OCI-LY3 (cell line): Measurements from ENCODE around the gene MYCN.
"Not testable (repeated sequence)": the region's sequence is repeated elsewhere in the genome, so short reads cannot be mapped to it uniquely, and the experiment has no call there.

Experiments used
- H2AFZ ChIP-seq: fragments of 200-600, 300-600 bp; shearing (Covaris generic); 2 replicates; pipeline ENCODE4 v1.6.0; 2014; ENCODE audit warnings: antibody characterized with exemption, low read depth, low read length
- H3K27ac ChIP-seq: fragments of 200-600, 300-600 bp; sonication (generic); 2 replicates; pipeline ENCODE4 v1.5.1; 2014; ENCODE audit warnings: mild to moderate bottlenecking, low read length, moderate library complexity, mixed read lengths
- H3K27me3 ChIP-seq: fragments of 200-600, 300-600 bp; sonication (generic); 2 replicates; pipeline ENCODE4 v1.6.1; 2014; ENCODE audit warnings: low read depth, low read length, mixed read lengths
- H3K36me3 ChIP-seq: fragments of 200-600, 300-600 bp; sonication (generic); replicated peaks from 2 replicates; pipeline ENCODE3; 2014; ENCODE audit warnings: low read depth, low read length, mixed read lengths
- H3K4me1 ChIP-seq: fragments of 300-600, 200-600 bp; sonication (generic); 2 replicates; pipeline ENCODE4 v1.6.1; 2014; ENCODE audit warnings: low read length, mixed read lengths
- H3K4me2 ChIP-seq: fragments of 200-600, 300-600 bp; sonication (generic); 2 replicates; pipeline ENCODE4 v1.6.1; 2014; ENCODE audit warnings: low read length, mixed read lengths
- H3K4me3 ChIP-seq: fragments of 300-600, 200-600 bp; sonication (generic); 2 replicates; pipeline ENCODE4 v1.5.1; 2014; ENCODE audit warnings: antibody characterized with exemption, mild to moderate bottlenecking, low read length, moderate library complexity
- H3K79me2 ChIP-seq: fragments of 300-600, 200-600 bp; shearing (Covaris generic); 2 replicates; pipeline ENCODE4 v1.6.1; 2014; ENCODE audit warnings: mild to moderate bottlenecking, low read length, mixed read lengths
- H3K9ac ChIP-seq: fragments of 300-600, 200-600 bp; shearing (Covaris generic); 2 replicates; pipeline ENCODE4 v1.6.0; 2014; ENCODE audit warnings: mild to moderate bottlenecking, low read length, moderate library complexity
- H3K9me3 ChIP-seq: fragments of 200-600, 300-600 bp; shearing (Covaris generic); 2 replicates; pipeline ENCODE4 v1.6.1; 2014; ENCODE audit warnings: low read length, mixed read lengths; ENCODE audit not compliant: insufficient read depth
- H4K20me1 ChIP-seq: fragments of 200-600, 300-600 bp; sonication (generic); 2 replicates; pipeline ENCODE4 v1.6.1; 2016; ENCODE audit warnings: low read length, mixed read lengths; ENCODE audit not compliant: insufficient read depth
- EZH2phosphoT487 ChIP-seq: fragments of 200-600 bp; shearing (Covaris generic); IDR thresholded peaks from 2 replicates; pipeline ENCODE4 v1.6.1; 2018; ENCODE audit warnings: antibody characterized with exemption, mixed run types, low read depth
- TF ChIP-seq, protein P1 (sequence below): fragments of 200-600, 300-600 bp; sonication (generic); IDR thresholded peaks from 2 replicates; pipeline ENCODE4 v1.5.1; 2014; ENCODE audit warnings: antibody characterized with exemption, low read length, low read depth

The MYCN gene

DNA sequence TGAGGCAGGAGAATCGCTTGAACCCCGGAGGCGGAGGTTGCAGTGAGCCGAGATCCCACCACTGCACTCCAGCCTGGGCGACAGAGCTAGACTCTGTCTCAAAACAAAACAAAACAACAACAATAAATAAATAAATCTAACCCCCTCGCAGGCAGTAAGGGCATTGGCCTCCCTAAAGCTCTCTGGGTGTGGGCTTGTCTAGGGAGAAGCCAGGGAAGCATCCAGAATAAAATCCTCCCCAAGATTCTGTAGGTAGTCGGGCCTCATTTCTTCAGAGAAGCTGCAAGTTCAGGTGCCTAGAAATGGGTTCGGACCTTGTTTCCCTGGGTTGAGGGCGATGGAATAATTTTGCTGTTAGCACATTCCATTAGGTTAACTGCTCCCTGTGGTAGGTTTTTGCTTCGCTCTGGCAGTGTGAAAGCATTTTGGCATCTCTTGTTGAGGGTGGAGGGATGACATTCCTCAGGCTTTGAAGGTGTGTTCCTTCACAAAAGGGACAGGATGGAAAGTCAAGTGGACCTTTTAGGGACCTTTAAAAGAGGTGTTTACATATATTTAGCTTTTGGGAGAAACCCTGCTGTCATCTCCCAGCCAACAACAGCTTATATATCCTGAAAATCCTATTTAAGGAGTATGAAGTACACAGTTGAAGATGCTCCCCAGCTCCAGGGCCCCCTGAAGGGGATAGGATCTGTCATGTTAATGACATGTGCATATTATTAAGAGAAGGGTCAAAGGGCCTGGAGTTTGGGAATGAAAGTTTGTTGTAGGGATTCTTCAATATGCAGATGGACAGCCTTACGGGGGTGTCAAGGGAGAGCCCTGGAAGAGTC is 17.7 kb downstream of the MYCN start:
- Histone ChIP-seq H2AFZ (no peak overlapping the region), H3K4me3 (no peak overlapping the region), H3K36me3 (no peaks in the 10 kb centered on the region), H3K27me3 (peaks cover 12% of the 10 kb centered on the region; the same call in 1 of the 2 replicates), H4K20me1 (no peaks in the 10 kb centered on the region), H3K4me1 (no peaks in the 10 kb centered on the region), H3K27ac (no peak overlapping the region), H3K9ac (no peak overlapping the region), H3K4me2 (no peak overlapping the region), H3K79me2 (no peaks in the 10 kb centered on the region), H3K9me3 (no peaks in the 10 kb centered on the region)
- TF ChIP-seq, protein P1, sequence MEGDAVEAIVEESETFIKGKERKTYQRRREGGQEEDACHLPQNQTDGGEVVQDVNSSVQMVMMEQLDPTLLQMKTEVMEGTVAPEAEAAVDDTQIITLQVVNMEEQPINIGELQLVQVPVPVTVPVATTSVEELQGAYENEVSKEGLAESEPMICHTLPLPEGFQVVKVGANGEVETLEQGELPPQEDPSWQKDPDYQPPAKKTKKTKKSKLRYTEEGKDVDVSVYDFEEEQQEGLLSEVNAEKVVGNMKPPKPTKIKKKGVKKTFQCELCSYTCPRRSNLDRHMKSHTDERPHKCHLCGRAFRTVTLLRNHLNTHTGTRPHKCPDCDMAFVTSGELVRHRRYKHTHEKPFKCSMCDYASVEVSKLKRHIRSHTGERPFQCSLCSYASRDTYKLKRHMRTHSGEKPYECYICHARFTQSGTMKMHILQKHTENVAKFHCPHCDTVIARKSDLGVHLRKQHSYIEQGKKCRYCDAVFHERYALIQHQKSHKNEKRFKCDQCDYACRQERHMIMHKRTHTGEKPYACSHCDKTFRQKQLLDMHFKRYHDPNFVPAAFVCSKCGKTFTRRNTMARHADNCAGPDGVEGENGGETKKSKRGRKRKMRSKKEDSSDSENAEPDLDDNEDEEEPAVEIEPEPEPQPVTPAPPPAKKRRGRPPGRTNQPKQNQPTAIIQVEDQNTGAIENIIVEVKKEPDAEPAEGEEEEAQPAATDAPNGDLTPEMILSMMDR: no peak
- TF ChIP-seq EZH2phosphoT487: no peak

DNA sequence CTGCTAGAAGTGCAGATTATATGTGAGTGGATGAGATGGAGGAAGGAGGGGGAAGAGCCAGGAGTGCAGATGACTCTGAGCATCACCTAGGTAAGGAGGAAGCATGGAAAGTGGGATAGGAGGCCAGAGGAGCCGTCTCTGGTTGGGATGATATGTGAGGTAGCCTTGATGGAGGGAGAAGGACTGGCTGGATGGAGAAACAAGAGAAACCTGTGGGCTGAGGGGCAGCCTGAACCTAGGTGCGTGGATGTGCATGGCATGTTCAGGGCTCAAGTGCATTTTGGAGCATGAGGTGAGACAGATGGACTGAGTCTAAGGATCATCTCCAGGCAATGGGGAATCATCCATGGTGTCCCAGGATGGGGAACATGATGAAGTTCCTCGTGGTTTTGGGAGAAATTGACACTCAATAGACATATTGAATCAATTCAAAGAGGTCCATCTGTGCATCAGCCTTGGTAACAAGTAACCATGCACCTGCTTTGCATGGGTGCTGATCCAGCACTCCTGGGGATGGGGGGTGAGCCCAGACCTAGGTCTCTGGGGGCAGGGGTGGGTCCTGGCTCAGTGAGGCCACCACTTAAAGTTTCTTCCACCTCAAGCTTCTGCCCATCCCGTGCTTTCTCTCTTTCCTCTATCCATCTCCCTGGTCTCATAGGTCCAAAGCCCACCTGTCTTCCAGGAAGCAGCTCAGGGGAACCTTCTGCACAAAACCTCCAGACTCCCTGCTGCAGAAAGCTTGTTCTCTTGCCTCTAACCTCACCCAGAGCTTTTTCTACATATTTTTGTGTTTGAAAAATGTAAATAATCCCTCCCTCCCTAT is 19.2 kb downstream of the MYCN start:
- 0 out of 2 replicates have a peak, but pooled peaks cover 8% of the 10 kb centered on the region for H3K27me3 ChIP-seq
- no peak overlapping the region for H3K9ac ChIP-seq
- H4K20me1 ChIP-seq: no peaks in the 10 kb centered on the region
- H3K4me3 ChIP-seq: no peak overlapping the region
- H3K36me3 ChIP-seq: no peaks in the 10 kb centered on the region
- H2AFZ ChIP-seq: no peak overlapping the region
- no peak overlapping the region for H3K27ac ChIP-seq
- no peaks in the 10 kb centered on the region for H3K79me2 ChIP-seq
- H3K9me3 ChIP-seq: no peaks in the 10 kb centered on the region
- TF ChIP-seq, protein P1: no peak
- TF ChIP-seq EZH2phosphoT487: no peak
- no peaks in the 10 kb centered on the region for H3K4me1 ChIP-seq
- H3K4me2 ChIP-seq: no peak overlapping the region

DNA sequence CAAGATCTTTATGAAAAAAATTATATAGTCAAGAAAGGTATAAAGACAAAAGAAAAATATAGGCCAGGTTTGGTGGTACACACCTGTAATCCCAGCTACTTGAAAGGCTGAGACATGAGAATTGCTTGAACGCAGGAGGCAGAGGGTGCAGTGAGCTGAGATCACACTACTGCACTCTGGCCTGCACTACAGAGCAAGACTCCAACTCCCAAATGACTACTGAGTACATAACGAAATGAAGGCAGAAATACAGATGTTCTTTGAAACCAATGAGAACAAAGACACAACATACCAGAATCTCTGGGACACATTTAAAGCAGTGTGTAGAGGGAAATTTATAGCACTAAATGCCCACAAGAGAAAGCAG is 19.8 kb downstream of the MYCN start:
- H3K36me3 ChIP-seq, H3K4me3 ChIP-seq, H3K9ac ChIP-seq, H3K4me2 ChIP-seq, H3K4me1 ChIP-seq, H3K9me3 ChIP-seq, H3K27ac ChIP-seq, H2AFZ ChIP-seq, H3K27me3 ChIP-seq, H4K20me1 ChIP-seq, H3K79me2 ChIP-seq: not testable (repeated sequence)

DNA sequence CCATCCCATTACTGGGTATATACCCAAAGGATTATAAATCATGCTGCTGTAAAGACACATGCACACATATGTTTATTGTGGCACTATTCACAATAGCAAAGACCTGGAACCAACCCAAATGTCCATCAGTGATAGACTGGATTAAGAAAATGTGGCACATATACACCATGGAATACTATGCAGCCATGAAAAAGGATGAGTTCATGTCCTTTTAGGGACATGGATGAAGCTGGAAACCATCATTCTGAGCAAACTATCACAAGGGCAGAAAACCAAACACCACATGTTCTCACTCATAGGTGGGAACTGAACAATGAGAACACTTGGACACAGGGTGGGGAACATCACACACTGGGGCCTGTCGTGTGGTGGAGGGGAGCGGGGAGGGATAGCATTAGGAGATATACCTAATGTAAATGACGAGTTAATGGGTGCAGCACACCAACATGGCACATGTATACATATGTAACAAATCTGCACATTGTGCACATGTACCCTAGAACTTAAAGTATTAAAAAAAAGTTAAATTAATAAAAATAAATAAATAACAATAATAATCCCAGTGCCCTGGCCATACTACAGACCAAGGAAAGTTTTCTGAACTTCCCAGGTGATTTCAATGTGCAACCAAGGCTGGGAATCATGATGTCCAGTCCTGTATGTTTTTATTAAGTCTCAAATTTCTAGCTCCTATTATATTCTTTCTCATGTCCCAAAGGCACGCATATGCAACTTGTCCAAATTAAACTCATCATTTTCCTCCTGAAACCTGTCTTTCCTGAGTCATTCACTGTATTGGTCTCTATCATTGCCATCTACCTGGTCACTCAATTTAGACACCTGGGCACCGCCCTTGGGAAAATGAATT is 23.0 kb downstream of the MYCN start:
- peaks cover 11% of the 10 kb centered on the region; the same call in 1 of the 2 replicates for H3K4me1 ChIP-seq
- H3K4me2 ChIP-seq, H3K79me2 ChIP-seq, H4K20me1 ChIP-seq, H3K27me3 ChIP-seq, H3K4me3 ChIP-seq, H3K27ac ChIP-seq, H2AFZ ChIP-seq, H3K36me3 ChIP-seq, H3K9me3 ChIP-seq, H3K9ac ChIP-seq: not testable (repeated sequence)
